Renal cortex interstitium (tissue), 11 donors: ENCODE data around the gene HELZ. TPM values are rescaled to one million over a fixed set of nuclear protein-coding genes. Genes with fewer than 3 reads are reported as not detected.
"Not testable (repeated sequence)": the region's sequence is repeated elsewhere in the genome, so short reads cannot be mapped to it uniquely, and the experiment has no call there.

ENCODE experiments used
- DNase-seq, 11 donors: peaks; one replicate each; pipeline ENCODE4 v3.0.0-alpha.2; 2013; ENCODE audit warnings: low read depth in 9 of 11, low spot score in 4 of 11; ENCODE audit errors: extremely low read depth in 1 of 11
- polyA plus RNA-seq, 3 donors: library from polyadenylated mRNA; unstranded; fragments of 120-200 nt; gene quantifications; one replicate each; pipeline ENCODE4 v1.2.1, GENCODE V29; 2013; ENCODE audit not compliant: insufficient read length in 3 of 3

Gene HELZ
- polyA plus RNA-seq, 3 donors: 29.1 to 33.6 (median 30.3) TPM

DNA sequence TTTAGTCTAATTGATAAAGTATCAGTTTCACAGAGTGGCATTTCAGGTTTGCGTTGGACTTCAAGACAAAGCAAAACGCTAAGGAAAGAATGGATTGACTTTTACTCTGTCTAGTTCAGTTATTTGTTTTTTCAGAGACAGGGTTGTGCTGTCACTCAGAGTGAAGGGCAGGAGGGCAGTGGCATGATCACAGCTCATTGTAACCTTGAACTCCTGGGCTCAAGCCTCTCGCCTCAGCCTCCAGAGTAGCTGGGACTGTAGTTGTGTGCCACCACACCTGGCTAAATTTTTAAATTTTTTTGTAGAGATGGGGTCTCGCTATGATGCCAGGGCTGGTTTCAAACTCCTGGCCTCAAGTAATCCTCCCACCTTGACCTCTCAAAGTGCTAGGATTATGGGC lies 114.2 kb downstream of the HELZ start:
- DNase-seq: no peak

- no peak for DNase-seq
Measured at GRCh38 chr17:67129283-67129682, 115.7 kb downstream of the HELZ start.

- no peak for DNase-seq
Measured at GRCh38 chr17:67128700-67129099, 116.3 kb downstream of the HELZ start.

DNA sequence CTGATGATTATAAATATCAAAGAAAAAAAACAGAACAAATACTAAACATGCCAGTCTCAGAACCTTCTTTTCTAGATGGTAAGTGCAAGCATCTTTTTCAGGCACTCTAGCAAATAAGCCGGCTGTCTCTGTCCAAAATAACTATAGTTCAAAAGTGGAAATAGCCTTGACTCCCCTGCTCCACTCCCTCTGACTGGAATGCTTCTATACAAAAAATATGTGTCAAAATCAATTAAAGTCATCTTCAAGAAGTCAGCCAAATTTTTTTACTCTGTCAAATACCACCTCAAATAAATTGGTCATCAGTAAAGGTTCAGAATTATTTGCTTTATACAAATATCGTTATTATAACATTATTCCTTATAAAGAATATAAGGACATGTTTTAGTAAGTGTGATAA lies 117.1 kb downstream of the HELZ start:
- no peak for DNase-seq

DNA sequence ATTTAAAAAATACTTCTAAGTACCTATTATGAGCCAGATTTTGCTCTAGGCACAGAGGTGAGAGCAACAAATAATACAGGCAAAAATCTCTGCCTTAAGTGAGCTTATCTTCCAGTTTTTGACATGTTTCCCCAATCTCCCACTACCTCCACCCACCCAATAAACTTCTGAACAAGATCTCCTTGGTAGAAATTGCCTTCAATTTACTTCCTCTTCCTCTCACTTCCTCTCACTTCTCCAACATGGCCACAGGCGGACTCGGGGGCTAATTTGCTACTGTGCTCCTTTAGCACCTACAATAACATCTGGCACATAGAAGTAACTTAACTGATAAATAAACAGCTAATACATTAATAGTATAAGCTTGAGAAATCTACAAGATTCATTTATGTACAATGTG lies 118.0 kb downstream of the HELZ start:
- DNase-seq: no peak

GRCh38 chr17:67126543-67126942 lies 118.5 kb downstream of the HELZ start:
- DNase-seq: not testable (repeated sequence)

- DNase-seq: no peak
Measured at GRCh38 chr17:67125924-67126323, 119.1 kb downstream of the HELZ start.

GRCh38 chr17:67125417-67125816 lies 119.6 kb downstream of the HELZ start:
- no peak for DNase-seq

DNA sequence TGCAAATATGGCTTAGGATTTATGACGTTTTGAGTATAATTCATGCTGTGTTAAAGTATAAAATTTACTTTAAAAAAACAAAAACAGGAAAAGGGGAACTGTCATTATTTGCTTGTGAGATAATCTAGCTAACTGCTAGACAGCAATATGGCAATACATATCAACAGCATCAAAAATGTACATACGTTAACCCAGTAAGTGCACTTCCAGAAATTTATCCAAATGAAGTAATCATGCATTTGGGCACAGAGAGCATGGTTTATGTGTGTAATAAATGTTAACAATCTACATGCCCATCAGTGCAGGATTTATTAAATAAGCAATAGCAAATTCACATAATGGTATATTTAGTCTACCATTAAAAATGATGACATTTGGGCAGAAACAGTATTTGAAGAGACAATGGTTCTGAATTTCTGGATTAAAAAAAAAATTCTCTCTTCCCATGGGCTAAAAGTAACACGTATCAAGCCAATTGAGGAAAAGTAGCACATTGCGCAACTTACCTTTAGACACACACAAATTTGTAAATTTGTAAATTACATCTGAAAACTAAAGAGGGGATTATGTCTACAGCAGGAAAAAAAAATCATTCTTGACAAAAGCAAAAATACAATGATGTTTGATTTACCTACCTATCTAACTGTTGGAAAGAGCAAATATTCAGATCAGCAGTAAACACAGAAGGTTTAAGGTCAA lies 120.4 kb downstream of the HELZ start:
- DNase-seq: no peak

DNA sequence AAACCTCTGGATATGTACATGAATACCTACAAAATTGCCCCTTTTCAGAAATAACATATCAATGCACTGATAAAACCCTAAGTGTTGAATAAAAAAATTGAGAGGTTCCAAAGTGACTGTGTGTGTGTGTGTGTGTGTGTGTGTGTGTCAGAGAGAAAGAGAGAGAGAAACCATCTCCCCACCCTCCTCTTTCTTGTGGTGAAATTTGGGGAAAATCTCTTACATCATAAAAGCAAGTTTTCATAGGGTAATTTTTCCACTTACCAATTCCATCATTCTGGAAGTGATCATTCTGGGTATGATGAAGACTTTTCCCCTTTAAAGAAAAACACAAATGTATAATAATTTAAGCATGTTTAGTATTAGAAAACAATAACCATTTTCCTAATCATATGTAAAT lies 121.3 kb downstream of the HELZ start:
- no peak for DNase-seq

DNA sequence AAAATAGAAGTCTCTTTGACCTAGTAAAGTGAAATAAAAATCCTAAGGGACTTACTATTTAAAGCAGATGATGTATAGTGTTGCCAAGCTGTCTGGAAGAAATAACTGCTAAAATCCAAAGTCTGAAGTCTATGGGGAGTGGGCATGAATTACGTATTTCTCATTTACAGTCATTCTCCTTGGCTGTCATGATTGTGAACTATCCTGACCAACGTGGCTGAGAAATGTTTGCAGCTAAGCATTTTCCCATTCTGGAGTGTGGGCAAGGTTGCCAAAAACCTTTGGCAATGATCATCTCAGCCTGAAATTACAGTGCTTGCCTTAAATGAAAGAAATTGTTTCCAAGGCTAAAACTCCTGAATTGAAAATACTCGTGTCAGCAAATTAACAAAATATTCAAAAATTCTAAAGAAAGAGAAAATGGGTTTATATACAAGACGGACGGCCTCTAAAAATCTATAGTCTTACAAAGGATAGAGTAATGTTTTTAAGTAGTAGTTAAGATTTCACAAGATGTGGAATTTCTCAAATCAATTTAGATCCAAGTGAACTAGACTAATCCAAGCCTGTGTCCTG lies 123.6 kb downstream of the HELZ start:
- DNase-seq: peak in 1 of 11 donors; percentile 4

DNA sequence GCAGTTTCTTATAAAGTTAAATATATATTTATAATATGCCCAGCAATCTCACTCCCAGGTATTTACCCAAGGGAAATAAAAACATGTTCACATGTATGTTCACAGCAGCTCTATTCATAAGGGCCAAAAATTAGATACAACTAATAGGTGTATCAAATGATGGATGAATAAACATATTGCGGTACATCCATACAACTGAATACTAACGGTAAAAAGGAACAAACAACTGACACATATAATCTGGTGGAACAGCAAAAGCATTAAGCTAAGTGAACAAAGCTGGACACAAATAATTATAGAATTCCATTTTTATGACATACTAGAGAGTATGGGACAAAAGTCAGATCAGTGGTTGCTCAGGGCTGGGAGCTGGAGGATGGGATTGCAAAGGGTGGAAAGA lies 125.9 kb downstream of the HELZ start:
- DNase-seq: no peak

GRCh38 chr17:67116045-67116575 lies 128.9 kb downstream of the HELZ start:
- DNase-seq: no peak

DNA sequence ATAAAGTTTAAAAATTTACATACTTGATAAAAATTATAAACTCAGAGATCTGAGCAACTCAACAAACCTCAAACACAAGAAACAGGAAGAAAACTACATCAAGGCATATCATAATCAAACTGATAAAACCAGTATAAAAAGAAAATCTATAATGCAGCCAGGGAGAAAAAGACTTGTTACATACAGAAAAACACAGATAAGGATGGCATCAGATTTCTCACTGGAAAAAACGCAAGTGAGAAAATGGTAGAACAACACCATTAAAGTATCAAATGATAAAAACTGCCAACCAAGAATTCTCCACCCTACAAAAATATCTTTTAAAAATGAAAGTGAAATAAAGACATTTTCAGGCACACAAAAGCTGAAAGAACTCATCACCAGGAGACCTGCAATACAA lies 129.6 kb downstream of the HELZ start:
- DNase-seq: no peak

GRCh38 chr17:67113486-67113885 lies 131.5 kb downstream of the HELZ start:
- DNase-seq: no peak

DNA sequence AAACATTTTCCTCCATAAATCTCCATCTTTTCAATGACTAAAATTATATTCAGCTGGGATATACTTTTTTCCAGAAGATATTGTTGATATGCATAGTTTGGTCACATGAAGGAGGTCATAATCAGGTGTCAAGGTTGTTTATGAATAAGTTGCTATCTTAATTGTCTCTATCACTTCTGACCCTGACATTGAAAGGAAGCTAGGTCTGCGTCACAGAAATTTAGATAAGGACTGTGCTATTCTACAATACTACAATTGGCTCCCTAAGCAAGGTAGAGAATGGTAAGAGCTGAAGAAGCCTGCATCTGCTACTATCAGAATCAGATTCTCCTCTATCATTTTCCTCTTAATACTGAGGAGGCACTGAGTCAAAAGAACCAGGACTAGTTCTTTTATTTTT lies 133.2 kb downstream of the HELZ start:
- no peak for DNase-seq

DNA sequence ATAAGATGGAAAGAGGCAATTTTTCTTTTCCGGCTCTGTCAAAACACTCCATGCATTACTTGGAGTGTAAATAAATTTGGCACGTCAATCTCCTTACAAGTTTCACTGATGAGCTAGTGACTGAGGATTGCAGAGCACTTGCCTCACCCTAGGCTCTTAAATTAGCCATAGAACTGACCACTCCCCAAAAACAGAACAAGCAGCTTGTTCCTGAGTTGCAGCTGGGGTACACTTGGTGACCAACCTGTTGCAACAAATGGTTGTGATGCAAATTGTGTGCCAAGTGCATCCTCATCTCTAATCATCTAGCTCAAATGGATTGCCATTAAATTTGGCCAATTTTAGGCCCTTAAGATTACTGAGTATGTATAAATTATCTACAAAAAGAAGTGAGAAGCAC lies 133.7 kb downstream of the HELZ start:
- DNase-seq: no peak

DNA sequence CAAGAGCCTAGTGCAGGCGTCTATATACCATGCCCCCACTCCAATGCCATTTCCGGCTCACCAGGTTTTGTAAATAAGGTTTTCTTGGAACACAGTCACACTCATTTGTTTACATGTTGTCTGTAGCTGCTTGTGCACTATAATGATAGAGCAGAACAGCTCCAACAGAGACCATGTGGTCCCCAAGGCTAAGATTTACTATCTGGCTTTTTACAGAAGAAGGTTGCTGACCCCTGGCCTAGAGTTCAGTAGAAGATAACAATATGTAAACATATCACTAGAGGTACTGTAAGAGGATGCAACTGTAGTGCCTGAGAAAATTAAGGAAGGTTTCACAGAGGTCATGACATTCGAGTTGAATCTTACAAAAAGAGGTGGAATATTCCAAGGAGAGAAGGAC lies 134.4 kb downstream of the HELZ start:
- DNase-seq: no peak

DNA sequence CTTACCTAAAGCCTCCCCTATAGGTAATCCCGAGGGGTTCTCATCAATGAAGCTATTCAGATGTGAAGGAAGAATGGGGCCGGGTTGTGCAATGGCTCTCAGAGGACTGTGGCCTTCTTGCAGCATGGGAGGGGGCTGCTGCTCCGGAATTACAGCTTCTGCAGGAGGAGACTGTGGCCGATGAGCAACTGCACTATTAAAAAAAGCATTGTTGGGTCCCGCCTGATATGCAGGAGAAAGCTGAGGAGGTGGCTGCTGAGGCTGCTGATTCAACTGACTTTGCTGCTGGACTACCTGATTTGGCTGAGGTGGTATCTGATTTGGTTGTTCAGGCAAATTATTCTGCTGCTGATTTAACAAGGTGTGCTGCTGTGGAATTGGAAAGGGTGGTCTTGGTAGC lies 135.9 kb downstream of the HELZ start:
- DNase-seq: no peak

DNA sequence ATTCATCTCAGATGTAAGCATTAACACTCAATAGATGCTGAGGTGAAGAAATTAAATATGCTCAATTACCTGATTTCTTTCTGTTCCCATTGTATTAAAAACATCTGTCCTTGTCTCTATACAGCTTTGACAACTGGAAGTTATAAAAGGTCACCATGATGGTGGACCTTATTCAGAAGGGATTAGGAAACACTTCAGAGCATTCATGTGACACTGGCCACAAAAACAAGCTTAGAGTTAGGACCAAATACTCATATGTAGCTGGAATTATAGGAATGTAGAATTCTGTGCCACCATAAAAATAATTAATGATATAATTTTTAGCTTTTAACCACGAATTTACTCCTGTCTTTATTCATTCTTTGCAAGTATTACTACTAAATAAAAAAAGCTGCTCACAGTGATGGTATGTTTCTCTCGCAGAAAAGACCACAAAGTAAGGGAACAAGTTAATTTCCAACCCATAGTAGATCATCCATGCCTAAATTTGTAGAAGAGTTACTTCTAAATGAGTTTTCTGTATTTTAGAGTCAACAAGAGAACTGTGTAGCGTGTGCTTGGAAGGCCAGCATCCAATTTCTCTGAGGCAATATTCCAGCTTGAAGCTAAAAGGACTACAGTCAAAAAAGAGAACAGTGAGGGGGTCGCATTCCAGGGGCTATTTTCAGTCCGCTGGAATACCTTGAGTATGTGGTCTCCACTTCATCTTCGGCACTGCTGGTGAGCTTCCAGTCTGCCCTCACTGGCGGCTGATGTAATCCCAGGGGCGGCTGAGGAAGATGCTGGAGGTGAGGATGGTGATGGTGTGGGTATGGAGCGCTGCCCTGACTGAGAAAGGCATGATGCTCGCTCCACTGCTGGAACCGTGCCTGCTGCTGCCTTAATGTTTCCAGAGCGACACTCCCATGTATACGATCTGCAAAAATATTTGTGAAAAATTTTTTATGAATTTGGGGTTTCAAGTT lies 136.9 kb downstream of the HELZ start:
- DNase-seq: no peak
